Measurements from ENCODE around the gene CD14. TPM values are rescaled to one million over a fixed set of nuclear protein-coding genes. Genes with fewer than 3 reads are reported as not detected.
"Not testable (repeated sequence)": the region's sequence is repeated elsewhere in the genome, so short reads cannot be mapped to it uniquely, and the experiment has no call there.

The CD14 gene
- total RNA-seq, 4 donors from 2014 or later: 0.51 to 48.5 (median 34.0) TPM

DNA sequence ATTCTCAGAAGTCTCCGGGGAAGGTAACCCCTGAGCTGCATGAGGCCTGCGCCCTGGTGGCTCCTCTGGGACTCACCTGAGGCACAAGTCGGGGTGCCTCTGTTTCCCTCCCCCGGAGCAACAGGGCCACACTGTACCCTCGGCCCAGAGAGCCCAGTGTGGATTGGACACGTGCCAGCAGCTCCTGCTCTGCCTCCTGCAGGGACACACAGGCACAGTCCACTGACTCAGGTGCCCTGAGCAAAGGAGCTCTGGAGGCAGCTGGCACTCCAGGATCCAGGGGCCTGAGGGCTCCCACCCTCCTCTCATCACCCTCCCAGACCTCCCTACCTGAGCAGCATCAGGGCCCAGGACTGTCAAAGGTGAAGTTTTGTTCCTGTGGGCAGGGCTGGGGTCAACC is 38.8 kb downstream of the CD14 start:
- no peaks in the 10 kb centered on the region for H3K9me3 ChIP-seq
- H3K4me3 ChIP-seq: no peak overlapping the region
- H3K4me1 ChIP-seq: no peaks in the 10 kb centered on the region
- no peak overlapping the region for H3K27ac ChIP-seq
- H3K27me3 ChIP-seq: no peaks in the 10 kb centered on the region
- no peaks in the 10 kb centered on the region for H3K36me3 ChIP-seq
- no peak for DNase-seq
- intact Hi-C loops (cut with DNase I; ENCODE audit: low total_unique reads): no loop called here
- TF ChIP-seq, protein P1, sequence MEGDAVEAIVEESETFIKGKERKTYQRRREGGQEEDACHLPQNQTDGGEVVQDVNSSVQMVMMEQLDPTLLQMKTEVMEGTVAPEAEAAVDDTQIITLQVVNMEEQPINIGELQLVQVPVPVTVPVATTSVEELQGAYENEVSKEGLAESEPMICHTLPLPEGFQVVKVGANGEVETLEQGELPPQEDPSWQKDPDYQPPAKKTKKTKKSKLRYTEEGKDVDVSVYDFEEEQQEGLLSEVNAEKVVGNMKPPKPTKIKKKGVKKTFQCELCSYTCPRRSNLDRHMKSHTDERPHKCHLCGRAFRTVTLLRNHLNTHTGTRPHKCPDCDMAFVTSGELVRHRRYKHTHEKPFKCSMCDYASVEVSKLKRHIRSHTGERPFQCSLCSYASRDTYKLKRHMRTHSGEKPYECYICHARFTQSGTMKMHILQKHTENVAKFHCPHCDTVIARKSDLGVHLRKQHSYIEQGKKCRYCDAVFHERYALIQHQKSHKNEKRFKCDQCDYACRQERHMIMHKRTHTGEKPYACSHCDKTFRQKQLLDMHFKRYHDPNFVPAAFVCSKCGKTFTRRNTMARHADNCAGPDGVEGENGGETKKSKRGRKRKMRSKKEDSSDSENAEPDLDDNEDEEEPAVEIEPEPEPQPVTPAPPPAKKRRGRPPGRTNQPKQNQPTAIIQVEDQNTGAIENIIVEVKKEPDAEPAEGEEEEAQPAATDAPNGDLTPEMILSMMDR (IDR thresholded peaks at IDR 0.05): no peak
- TF ChIP-seq POLR2A (IDR thresholded peaks at IDR 0.05): no peak

DNA sequence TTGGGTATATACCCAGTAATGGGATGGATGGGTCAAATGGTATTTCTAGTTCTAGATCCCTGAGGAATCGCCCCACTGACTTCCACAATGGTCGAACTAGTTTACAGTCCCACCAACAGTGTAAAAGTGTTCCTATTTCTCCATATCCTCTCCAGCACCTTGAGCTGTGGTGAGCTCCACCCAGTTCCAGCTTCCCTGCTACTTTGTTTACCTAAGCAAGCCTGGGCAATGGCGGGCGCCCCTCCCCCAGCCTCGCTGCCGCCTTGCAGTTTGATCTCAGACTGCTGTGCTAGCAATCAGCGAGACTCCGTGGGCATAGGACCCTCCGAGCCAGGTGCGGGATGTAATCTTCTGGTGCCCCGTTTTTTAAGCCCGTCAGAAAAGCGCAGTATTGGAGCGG is 39.9 kb downstream of the CD14 start:
- H3K27me3 ChIP-seq; H3K4me3 ChIP-seq; H3K9me3 ChIP-seq; intact Hi-C loops (cut with DNase I; ENCODE audit: low total_unique reads); H3K27ac ChIP-seq; H3K36me3 ChIP-seq; DNase-seq; H3K4me1 ChIP-seq: not testable (repeated sequence)

DNA sequence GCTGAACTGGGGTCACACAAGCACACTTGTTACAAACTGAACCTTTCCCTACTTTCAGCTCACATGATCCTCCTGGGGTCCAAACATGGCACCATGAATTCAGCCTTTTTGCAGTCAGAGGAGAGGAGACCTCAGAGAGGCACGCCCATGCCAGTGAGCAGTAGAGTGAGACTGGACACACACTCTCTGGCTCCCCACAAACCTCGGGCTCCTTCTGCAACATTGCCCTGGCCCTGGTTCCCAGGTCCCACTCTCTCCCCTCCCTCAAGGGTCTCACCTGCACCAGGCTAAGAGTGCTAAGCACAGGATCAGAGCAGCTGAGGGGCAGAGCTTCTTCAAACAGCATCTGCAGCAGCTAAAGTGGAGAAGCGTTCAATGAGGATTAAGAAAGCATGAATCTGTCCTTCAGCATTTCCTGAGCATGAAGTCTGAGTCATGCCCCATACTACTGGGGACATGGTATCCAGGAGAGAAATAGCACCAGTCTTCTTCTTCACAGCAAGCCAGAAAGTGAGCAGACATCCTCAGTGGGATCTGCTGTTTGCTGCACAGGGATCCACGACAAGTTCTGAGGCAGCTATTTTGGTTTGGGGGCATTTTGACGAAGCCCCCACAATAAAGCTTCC is 41.1 kb downstream of the CD14 start:
- Histone ChIP-seq H3K27ac (no peak overlapping the region), H3K36me3 (no peaks in the 10 kb centered on the region), H3K4me1 (no peaks in the 10 kb centered on the region), H3K9me3 (no peaks in the 10 kb centered on the region), H3K4me3 (no peak overlapping the region), H3K27me3 (no peaks in the 10 kb centered on the region)
- intact Hi-C loops (cut with DNase I; ENCODE audit: low total_unique reads): no loop called here
- TF ChIP-seq POLR2A (IDR thresholded peaks at IDR 0.05): no peak
- TF ChIP-seq, protein P1 (IDR thresholded peaks at IDR 0.05): no peak
- no peak for DNase-seq

DNA sequence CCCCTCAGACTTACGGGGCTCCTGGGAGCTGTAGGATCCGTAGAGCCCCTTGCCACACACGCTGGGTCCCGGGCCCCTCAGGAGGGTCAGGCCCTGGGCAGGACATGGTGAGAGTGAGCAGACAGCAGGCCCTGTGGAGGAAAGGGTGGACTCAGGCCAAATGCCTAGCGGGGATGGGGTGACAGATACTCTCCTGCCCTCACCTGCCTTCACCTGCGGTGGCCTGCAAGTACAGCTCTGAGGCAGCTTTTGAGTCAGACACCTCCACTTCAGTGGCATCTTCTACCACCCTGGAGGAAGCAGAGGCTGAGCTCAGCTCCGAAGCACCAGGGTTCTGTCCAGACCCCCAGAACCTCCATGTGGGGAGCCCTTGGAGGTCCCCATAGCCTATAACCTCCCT is 42.1 kb downstream of the CD14 start:
- H3K4me3 ChIP-seq: no peak overlapping the region
- no peaks in the 10 kb centered on the region for H3K9me3 ChIP-seq
- H3K27ac ChIP-seq: no peak overlapping the region
- no peaks in the 10 kb centered on the region for H3K27me3 ChIP-seq
- TF ChIP-seq, protein P1 (IDR thresholded peaks at IDR 0.05): no peak
- TF ChIP-seq POLR2A (IDR thresholded peaks at IDR 0.05): no peak
- DNase-seq: no peak
- no peaks in the 10 kb centered on the region for H3K4me1 ChIP-seq
- intact Hi-C loops (cut with DNase I; ENCODE audit: low total_unique reads): no loop called here
- H3K36me3 ChIP-seq: no peaks in the 10 kb centered on the region

DNA sequence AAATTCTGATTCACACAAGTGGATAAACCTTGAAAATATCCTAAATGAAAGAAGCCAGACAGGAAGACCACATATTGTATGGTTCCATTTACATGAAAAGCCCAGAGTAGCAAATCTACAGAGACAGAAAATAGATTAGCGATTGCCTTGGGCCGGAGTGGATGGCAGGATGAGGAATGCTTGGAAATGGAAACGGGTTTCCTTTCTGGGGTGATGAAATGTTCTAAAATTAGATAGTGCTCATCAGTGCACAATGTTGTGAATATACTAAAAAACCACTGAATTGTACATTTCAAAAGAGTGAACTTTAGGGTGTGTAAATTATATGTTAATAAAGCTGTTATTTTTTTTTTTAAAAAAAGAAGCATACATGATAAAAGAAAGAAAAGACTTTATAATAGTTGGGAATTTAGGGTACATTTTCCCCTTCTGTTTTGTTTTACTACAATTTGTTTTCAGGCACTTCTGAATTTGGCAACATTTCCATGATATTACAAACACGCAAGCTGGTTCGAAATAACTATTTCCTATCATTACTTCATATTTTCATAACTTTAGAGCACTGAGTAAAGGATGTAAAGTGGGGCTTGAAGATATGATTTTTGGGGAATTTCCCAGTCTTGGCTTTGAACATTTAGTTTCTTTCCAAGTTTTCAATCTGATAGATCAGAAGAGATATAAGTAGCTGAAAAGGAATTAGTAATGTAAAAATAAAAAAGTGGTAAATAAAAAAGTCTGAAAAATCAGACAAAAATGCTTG is 44.5 kb downstream of the CD14 start:
- Histone ChIP-seq H3K27me3 (no peaks in the 10 kb centered on the region), H3K4me3 (no peak overlapping the region), H3K36me3 (no peaks in the 10 kb centered on the region), H3K9me3 (no peaks in the 10 kb centered on the region), H3K4me1 (no peaks in the 10 kb centered on the region), H3K27ac (peak overlapping the region in 1 of 2 donors; percentile 57)
- intact Hi-C loops (cut with DNase I; ENCODE audit: low total_unique reads): no loop called here
- DNase-seq: no peak
- TF ChIP-seq POLR2A (IDR thresholded peaks at IDR 0.05): no peak
- TF ChIP-seq, protein P1 (IDR thresholded peaks at IDR 0.05): no peak
